Stimulated activated effector memory CD8-positive, alpha-beta T cell treated with anti-CD3 and anti-CD28 coated beads, Interleukin-12 subunit alpha, Interleukin-12 subunit beta, amount 100 ng/mL, for 72 hours (primary cell): ENCODE results near the gene CYP4F22.
"Not testable (repeated sequence)": the region's sequence is repeated elsewhere in the genome, so short reads cannot be mapped to it uniquely, and the experiment has no call there.

Source experiments
- ATAC-seq: fragments of 150-1000 bp; cut with Tn5 transposase; 2 replicates; pipeline ENCODE4 v1.10.0; 2021
- DNase-seq, 2 donors: peaks; one replicate each; pipeline ENCODE4 v3.0.0; 2021 to 2022; ENCODE audit warnings: low spot score in 2 of 2
- H3K27ac Mint-ChIP-seq: one replicate; pipeline ENCODE4 v1.8.0; 2022; ENCODE audit warnings: mild to moderate bottlenecking, mixed read lengths
- H3K36me3 Mint-ChIP-seq: one replicate; pipeline ENCODE4 v1.8.0; 2022; ENCODE audit warnings: mild to moderate bottlenecking, mixed read lengths
- H3K4me1 Mint-ChIP-seq: one replicate; pipeline ENCODE4 v1.8.0; 2022; ENCODE audit warnings: mixed read lengths
- H3K4me3 Mint-ChIP-seq: one replicate; pipeline ENCODE4 v1.8.0; 2022; ENCODE audit warnings: mild to moderate bottlenecking, mixed read lengths
- H3K9me3 Mint-ChIP-seq: one replicate; pipeline ENCODE4 v1.8.0; 2022; ENCODE audit warnings: mixed read lengths

CYP4F22 gene

GRCh38 chr19:15508035-15508710, at the start of gene CYP4F22:
CYP4F22 (plus strand) TSS chr19:15508525; CDS start chr19:15525337, 16,812 bp downstream.
- Mint-ChIP-seq H3K27ac (peak within 1 kb of the TSS; percentile 40), H3K4me3 (peak within 1 kb of the TSS; percentile 80), H3K9me3 (no peaks in the 10 kb centered on the region), H3K4me1 (peaks cover 41% of the 10 kb centered on the region), H3K36me3 (no peaks in the 10 kb centered on the region)
- ATAC-seq: peak; percentile 54
- peak; percentile 11 to 53 for DNase-seq

DNA sequence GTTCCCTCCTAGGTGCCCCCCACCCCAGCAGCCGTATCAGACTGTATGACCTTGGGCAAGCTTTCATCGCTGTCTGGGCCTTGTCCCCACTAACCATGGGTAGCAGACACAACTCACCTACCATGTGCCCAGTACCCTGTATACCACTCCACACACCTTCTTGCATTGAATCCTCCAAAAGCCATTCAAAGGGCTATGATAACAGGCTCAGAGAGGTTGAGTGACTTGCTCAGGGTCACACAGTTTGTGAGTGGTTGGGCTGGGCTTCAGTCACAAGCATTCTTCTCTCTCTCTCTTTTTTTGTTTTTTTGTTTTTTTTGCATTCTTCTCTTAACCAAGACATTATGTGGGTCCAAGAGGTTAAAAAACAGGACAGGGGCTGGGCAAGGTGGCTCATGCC, 46.6 kb upstream of the CYP4F22 start:
- ATAC-seq: no peak
- no peak for DNase-seq
- Mint-ChIP-seq H3K4me1 (peaks cover 36% of the 10 kb centered on the region), H3K36me3 (peaks cover 77% of the 10 kb centered on the region), H3K4me3 (peak overlapping the region; percentile 84), H3K9me3 (no peaks in the 10 kb centered on the region), H3K27ac (peak overlapping the region; percentile 93)

DNA sequence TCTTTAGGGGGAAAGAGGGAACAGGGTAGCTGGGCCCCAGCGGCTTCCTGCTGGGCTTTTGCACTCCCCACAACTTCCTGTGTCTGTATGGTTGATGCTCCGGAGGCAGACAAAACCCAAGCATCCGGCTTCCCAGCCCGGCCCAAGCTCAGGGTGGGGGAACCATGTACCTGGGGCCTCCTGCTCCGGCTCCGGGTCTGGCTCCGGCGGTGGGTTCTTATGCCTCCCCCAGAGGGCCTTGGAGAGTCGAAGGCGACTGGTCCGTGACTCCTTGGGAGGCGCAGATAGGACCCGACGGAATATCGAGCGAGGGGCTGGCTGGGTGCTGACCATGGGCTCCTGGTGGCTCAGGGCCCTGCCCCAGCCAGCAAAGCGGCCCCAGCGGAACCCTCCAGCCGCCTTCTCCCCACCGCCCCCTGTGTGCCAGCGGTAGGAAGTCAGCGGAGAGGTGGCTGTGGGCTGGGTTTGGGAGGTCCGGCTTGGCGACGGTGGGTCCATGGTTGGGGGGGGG, 44.4 kb upstream of the CYP4F22 start:
- Mint-ChIP-seq H3K9me3 (peaks cover 3% of the 10 kb centered on the region), H3K4me3 (peak overlapping the region; percentile 84), H3K36me3 (peaks cover 69% of the 10 kb centered on the region), H3K27ac (peak overlapping the region; percentile 93), H3K4me1 (peaks cover 58% of the 10 kb centered on the region)
- ATAC-seq (peak; percentile 79), DNase-seq (peak; percentile 50 to 85)

- Mint-ChIP-seq H3K9me3 (peaks cover 3% of the 10 kb centered on the region), H3K4me1 (peaks cover 65% of the 10 kb centered on the region), H3K36me3 (peaks cover 61% of the 10 kb centered on the region), H3K27ac (peak within 1 kb of the TSS; percentile 93), H3K4me3 (peak within 1 kb of the TSS; percentile 84)
- DNase-seq (peak; percentile 53 to 81), ATAC-seq (peak; percentile 72)
These were observed 43.6 kb upstream of the CYP4F22 start, which contains the start of gene RASAL3 for GRCh38 chr19:15464394-15465385. RASAL3 (minus strand) TSS chr19:15464544; CDS start chr19:15464358, 186 bp downstream.

DNA sequence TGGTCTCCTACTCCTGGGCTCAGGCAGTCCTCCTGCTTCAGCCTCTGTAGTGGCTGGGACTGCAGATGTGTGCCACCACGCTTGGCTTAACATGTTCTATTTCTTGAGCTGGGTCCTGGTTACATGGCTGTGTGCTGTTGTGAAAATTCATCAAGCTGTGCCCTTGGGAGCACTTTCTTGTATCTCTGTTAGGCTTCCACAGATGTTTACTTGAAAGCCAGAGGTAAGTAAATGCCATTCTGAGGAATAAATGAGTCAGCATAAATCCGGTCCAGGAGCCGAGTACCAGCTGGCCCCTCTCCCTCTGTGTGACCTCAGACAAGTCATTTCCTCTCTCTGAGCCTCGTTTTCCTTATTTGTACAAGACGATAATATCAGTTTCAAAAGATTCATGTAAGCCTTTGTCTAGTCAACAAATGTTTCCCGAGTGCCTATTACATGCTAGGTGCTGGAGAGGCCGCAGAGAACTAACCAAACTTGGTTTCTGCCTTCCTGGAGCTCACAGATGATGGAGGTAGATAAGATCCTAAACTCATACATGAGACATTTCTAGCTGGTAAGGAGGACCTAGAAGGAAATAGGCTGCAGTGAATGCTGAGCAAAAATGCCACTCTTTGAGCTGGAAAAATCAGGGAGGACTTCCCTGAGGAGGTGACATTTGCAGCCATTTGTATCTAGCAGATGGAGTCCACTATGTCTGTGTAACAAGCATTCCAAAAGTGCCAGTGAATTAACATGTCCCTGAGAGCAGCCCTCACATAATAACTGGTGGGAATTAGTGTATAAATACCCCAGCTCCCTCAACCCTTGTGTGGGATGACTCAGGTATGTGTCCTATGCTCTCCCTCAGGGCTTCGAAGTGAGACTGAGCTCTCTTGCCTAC, 41.2 kb upstream of the CYP4F22 start:
- peak; percentile 80 for ATAC-seq
- H3K4me3 Mint-ChIP-seq: peak overlapping the region; percentile 82
- DNase-seq: peak in 1 of 2 donors; percentile 75
- peaks cover 37% of the 10 kb centered on the region for H3K36me3 Mint-ChIP-seq
- H3K27ac Mint-ChIP-seq: peak overlapping the region; percentile 94
- H3K4me1 Mint-ChIP-seq: peaks cover 58% of the 10 kb centered on the region
- peaks cover 3% of the 10 kb centered on the region for H3K9me3 Mint-ChIP-seq

- H3K9me3 Mint-ChIP-seq: peaks cover 3% of the 10 kb centered on the region
- H3K36me3 Mint-ChIP-seq: peaks cover 30% of the 10 kb centered on the region
- peak overlapping the region; percentile 82 for H3K4me3 Mint-ChIP-seq
- DNase-seq (no peak), ATAC-seq (no peak)
- peak overlapping the region; percentile 94 for H3K27ac Mint-ChIP-seq
- H3K4me1 Mint-ChIP-seq: peaks cover 52% of the 10 kb centered on the region
These were observed 40.6 kb upstream of the CYP4F22 start for GRCh38 chr19:15467734-15468214.

DNA sequence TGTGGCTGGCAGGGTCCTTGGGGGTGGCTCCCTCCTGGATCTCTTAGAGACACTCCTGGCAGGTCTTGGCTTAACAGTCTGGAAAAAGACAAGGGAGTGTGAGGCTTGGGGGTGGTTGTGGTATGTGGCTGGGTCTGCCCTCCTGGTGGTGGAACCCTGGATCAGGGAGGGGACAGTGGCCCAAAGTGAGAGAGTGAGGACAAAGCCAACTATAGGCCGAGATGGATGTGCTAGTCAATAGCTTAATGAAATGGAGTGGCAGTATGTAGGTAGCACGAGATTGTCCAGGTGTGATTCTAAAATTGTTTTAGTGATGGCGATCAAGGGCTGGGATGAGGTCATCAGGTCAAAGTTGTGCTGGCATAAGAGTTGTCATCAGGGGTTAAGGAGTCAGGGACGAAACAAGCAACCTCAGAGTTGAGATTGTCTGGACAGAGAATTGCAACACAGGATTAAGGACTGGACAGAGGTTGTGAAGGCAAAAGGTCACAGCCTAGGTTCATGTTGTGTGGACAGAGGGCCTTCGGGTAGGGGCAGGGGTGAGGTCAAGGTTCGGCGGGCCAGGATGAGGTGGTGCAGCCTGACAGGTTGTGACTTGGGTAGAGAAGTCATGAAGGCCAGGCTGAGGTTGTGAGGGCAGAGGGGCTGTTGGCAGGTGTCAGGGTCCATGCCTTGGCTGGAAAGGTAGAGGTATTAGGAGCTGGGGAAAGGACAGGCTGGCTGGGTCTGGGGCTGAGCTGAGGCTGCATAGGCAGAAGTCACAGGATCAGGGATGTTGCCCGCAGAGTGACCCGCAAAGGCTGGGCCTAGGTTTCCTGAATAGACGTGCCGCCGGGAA, 39.4 kb upstream of the CYP4F22 start:
- Mint-ChIP-seq H3K4me1 (peaks cover 57% of the 10 kb centered on the region), H3K27ac (peak overlapping the region; percentile 94), H3K4me3 (peak overlapping the region; percentile 82)

GRCh38 chr19:15469513-15470297, 38.6 kb upstream of the CYP4F22 start:
- DNase-seq (no peak), ATAC-seq (peak; percentile 51)
- peaks cover 11% of the 10 kb centered on the region for H3K36me3 Mint-ChIP-seq
- H3K9me3 Mint-ChIP-seq: peaks cover 3% of the 10 kb centered on the region
- peak overlapping the region; percentile 94 for H3K27ac Mint-ChIP-seq
- peak overlapping the region; percentile 82 for H3K4me3 Mint-ChIP-seq
- H3K4me1 Mint-ChIP-seq: peaks cover 54% of the 10 kb centered on the region

More for the DNA sequence above, 39.4 kb upstream of the CYP4F22 start:
- H3K9me3 Mint-ChIP-seq: peaks cover 3% of the 10 kb centered on the region
- peaks cover 19% of the 10 kb centered on the region for H3K36me3 Mint-ChIP-seq
- DNase-seq (no peak), ATAC-seq (no peak)

DNA sequence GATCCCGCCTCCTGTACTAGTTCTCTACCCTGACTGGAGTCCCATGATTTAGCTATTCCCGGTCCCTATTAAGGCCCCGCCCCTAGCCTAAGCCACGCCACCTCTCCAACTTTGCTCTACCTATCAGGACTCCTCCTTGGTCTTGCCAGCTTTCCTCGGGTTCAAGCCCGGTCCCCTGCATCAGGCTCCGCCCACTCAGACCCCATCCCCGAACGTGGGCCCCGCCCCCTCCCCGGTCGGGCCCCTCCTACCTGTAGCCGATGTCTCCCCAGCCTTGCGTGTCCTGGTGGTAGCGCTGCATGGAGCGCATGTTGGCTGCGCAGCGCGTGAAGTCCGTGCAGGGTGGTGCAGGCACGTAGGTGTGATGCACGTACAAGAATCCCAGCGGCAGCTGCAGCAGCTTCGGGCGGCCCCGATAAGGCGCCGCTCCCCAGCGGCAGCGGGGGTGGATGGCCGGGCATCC, 36.7 kb upstream of the CYP4F22 start:
- H3K4me1 Mint-ChIP-seq: peaks cover 51% of the 10 kb centered on the region
- H3K4me3 Mint-ChIP-seq: peak overlapping the region; percentile 82
- H3K36me3 Mint-ChIP-seq: peaks cover 10% of the 10 kb centered on the region
- H3K9me3 Mint-ChIP-seq: peaks cover 3% of the 10 kb centered on the region
- H3K27ac Mint-ChIP-seq: no peak overlapping the region
- no peak for ATAC-seq
- no peak for DNase-seq

- H3K36me3 Mint-ChIP-seq, H3K4me3 Mint-ChIP-seq, ATAC-seq, H3K9me3 Mint-ChIP-seq, H3K27ac Mint-ChIP-seq, DNase-seq: not testable (repeated sequence)
- peaks cover 36% of the 10 kb centered on the region for H3K4me1 Mint-ChIP-seq
These were observed 34.5 kb upstream of the CYP4F22 start for GRCh38 chr19:15473821-15474220.

GRCh38 chr19:15475169-15475568, 33.2 kb upstream of the CYP4F22 start:
- ATAC-seq: no peak
- H3K9me3 Mint-ChIP-seq: no peaks in the 10 kb centered on the region
- H3K27ac Mint-ChIP-seq: no peak overlapping the region

GRCh38 chr19:15475611-15476010, 32.7 kb upstream of the CYP4F22 start:
- ATAC-seq (no peak), DNase-seq (no peak)
- Mint-ChIP-seq H3K9me3 (no peaks in the 10 kb centered on the region), H3K4me1 (peaks cover 26% of the 10 kb centered on the region), H3K36me3 (no peaks in the 10 kb centered on the region), H3K27ac (no peak overlapping the region), H3K4me3 (no peak overlapping the region)

More at GRCh38 chr19:15475169-15475568, 33.2 kb upstream of the CYP4F22 start:
- Mint-ChIP-seq H3K36me3 (no peaks in the 10 kb centered on the region), H3K4me1 (peaks cover 27% of the 10 kb centered on the region), H3K4me3 (no peak overlapping the region)
- DNase-seq: no peak

DNA sequence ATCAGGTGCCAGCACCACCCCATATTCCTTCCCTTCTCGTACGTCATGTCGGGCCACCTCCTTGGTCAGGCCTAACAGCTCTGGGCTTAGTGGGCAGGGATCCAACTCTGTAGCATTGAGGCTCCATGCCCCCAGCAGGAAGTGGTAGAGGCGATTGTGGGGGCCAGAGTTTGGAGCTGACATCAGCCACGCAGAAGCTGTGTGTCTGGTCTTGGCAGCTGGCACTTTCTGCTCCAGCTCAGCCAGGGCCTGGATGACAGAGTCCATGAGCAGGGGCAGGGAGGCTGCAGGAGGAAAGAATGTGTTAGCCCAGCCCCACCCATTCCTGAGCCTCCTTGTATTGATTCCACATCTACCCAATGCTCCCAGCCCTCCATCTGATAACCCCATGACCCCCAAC, 32.0 kb upstream of the CYP4F22 start:
- Mint-ChIP-seq H3K4me1 (peaks cover 26% of the 10 kb centered on the region), H3K9me3 (no peaks in the 10 kb centered on the region), H3K36me3 (no peaks in the 10 kb centered on the region), H3K27ac (peak overlapping the region; percentile 80), H3K4me3 (no peak overlapping the region)
- DNase-seq (no peak), ATAC-seq (peak; percentile 49)
